ENCODE measurements around the gene CNOT1. TPM values are rescaled to one million over a fixed set of nuclear protein-coding genes. Genes with fewer than 3 reads are reported as not detected.

Gene CNOT1
- total RNA-seq, 8 experiments from 2014 or later, result 57.7 to 187 (median 91.9) TPM

- no peak overlapping the region for H3K4me3 ChIP-seq
- H3K27ac ChIP-seq, result no peak overlapping the region
- in situ Hi-C loops (cut with MboI; ENCODE audit: low pct_unique_long_range_greater_than_20kb in 2 of 9, low sequenced_read_pairs in 9 of 9, unreplicated experiment in 9 of 9), result no loop called here
- H3K4me1 ChIP-seq (replicated peaks in 1 of 2), result peaks cover 7% of the 10 kb centered on the region in 2 donors
- no peak for ATAC-seq (replicated peaks in 6 of 8)
Observed at GRCh38 chr16:58519707-58520106, 109.9 kb downstream of the CNOT1 start.

DNA sequence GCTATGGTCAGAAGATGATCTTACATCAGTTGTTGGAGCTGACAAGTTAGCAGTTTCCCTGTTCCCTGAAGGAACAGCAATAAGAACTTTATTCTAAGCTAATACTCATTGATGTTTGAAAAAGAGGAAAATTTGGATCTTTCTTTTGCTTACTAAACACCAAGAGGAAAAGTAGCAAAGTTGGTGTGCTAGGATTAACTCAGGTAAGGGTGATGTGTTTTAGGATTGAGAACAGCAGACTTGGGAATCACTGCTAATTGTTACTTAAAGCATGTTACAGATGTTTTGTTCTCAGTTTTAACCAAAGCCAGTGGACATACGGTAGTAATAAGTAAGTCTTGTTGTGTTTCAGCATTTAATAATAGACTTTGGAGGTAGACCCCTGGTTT lies 110.7 kb downstream of the CNOT1 start:
- H3K4me1 ChIP-seq (replicated peaks in 1 of 2), result peaks cover 10 to 14% of the 10 kb centered on the region in 2 donors
- no peak for ATAC-seq (replicated peaks in 6 of 8)
- no peak overlapping the region for H3K4me3 ChIP-seq
- no peak overlapping the region for H3K27ac ChIP-seq
- in situ Hi-C loops (cut with MboI; ENCODE audit: low pct_unique_long_range_greater_than_20kb in 2 of 9, low sequenced_read_pairs in 9 of 9, unreplicated experiment in 9 of 9), result no loop called here
- WGBS, 10 experiments, result 0 to 100% (median 94%) methylated on average over 1 of the region's 1 CpG; no CpG with 5 or more reads in 2 of the 10 experiments

GRCh38 chr16:58518083-58518979 lies 111.3 kb downstream of the CNOT1 start:
- no peak overlapping the region for H3K27ac ChIP-seq
- H3K4me3 ChIP-seq, result no peak overlapping the region
- 58 to 100% (median 83%) methylated on average over 2 to 8 of the region's 8 CpGs; no CpG with 5 or more reads in 1 of the 10 experiments for WGBS, 10 experiments
- ATAC-seq (replicated peaks in 6 of 8), result no peak
- H3K4me1 ChIP-seq (replicated peaks in 1 of 2), result peaks cover 10 to 14% of the 10 kb centered on the region in 2 donors
- in situ Hi-C loops (cut with MboI; ENCODE audit: low pct_unique_long_range_greater_than_20kb in 2 of 9, low sequenced_read_pairs in 9 of 9, unreplicated experiment in 9 of 9), result no loop called here

DNA sequence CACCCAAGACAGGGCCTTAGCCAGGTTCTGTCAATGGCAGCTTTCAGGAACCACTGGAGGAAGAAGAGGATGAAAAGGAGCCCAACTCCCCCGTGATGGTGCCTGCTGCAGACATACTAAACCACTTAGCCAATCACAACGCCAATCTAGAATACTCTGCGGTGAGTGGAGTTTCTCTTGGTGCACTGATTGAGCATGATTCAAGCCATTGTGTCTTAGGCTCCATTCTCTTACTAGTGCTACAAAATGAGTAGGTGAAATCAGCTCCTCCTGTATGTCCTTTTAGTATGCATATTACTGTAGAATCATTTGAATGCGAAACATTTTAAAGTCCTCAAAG lies 112.9 kb downstream of the CNOT1 start:
- ATAC-seq (replicated peaks in 6 of 8), result no peak

GRCh38 chr16:58515871-58516767 lies 113.5 kb downstream of the CNOT1 start:
- in situ Hi-C loops (cut with MboI; ENCODE audit: low pct_unique_long_range_greater_than_20kb in 2 of 9, low sequenced_read_pairs in 9 of 9, unreplicated experiment in 9 of 9), result no loop called here
- peak in 3 of 8 experiments; percentile 1 to 29 (median 18) for ATAC-seq (replicated peaks in 6 of 8)
- H3K4me1 ChIP-seq (replicated peaks in 1 of 2), result peaks cover 10 to 14% of the 10 kb centered on the region in 2 donors
- 76 to 100% (median 80%) methylated on average over 2 to 6 of the region's 66 CpGs; no CpG with 5 or more reads in 6 of the 10 experiments for WGBS, 10 experiments
- H3K27ac ChIP-seq, result peak overlapping the region; percentile 74 to 92
- H3K4me3 ChIP-seq, result peak overlapping the region; percentile 70 to 98 (median 76)

More for the DNA sequence above, 112.9 kb downstream of the CNOT1 start:
- no peak overlapping the region for H3K27ac ChIP-seq
- 73 to 100% (median 93%) methylated on average over 1 to 4 of the region's 4 CpGs; no CpG with 5 or more reads in 2 of the 10 experiments for WGBS, 10 experiments
- peaks cover 10 to 14% of the 10 kb centered on the region in 2 donors for H3K4me1 ChIP-seq (replicated peaks in 1 of 2)
- H3K4me3 ChIP-seq, result peak overlapping the region in 1 of 5 donors; percentile 71
- in situ Hi-C loops (cut with MboI; ENCODE audit: low pct_unique_long_range_greater_than_20kb in 2 of 9, low sequenced_read_pairs in 9 of 9, unreplicated experiment in 9 of 9), result no loop called here

GRCh38 chr16:58515125-58515870 lies 114.3 kb downstream of the CNOT1 start, which contains the start of gene SETD6:
TSS of gene SETD6 (plus strand) at chr16:58515517. CDS start at chr16:58515538, 21 bp downstream.
- H3K4me1 ChIP-seq (replicated peaks in 1 of 2), result peaks cover 10 to 14% of the 10 kb centered on the region in 2 donors
- peak within 1 kb of the TSS; percentile 70 to 98 (median 76) for H3K4me3 ChIP-seq
- 0 to 4% (median 1%) methylated on average over 3 to 10 of the region's 80 CpGs; no CpG with 5 or more reads in 4 of the 10 experiments for WGBS, 10 experiments
- peak within 1 kb of the TSS; percentile 74 to 92 for H3K27ac ChIP-seq
- in situ Hi-C loops (cut with MboI; ENCODE audit: low pct_unique_long_range_greater_than_20kb in 2 of 9, low sequenced_read_pairs in 9 of 9, unreplicated experiment in 9 of 9), result no loop called here
- ATAC-seq (replicated peaks in 6 of 8), result peak; percentile 86 to 93 (median 89)

DNA sequence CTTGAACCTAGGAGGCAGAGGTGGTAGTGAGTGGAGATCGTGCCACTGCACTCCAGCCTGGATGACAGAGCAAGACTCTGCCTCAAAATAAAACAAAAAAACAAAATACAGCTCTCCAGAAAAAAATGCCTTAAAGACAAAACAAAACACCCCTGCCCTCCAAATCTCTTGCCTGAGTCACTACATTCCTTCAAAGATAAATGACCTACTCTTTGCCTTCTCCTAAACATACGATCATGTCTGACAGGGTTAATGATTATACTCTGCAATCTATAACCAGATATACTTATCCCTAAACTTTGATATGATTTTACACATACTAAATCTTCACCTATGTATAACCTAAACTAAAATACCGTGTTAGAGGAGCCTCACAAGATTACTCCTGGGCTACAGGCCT lies 115.8 kb downstream of the CNOT1 start:
- Histone ChIP-seq H3K4me3 (no peak overlapping the region), H3K4me1 (replicated peaks in 1 of 2) (peaks cover 10 to 14% of the 10 kb centered on the region in 2 donors), H3K27ac (no peak overlapping the region)
- in situ Hi-C loops (cut with MboI; ENCODE audit: low pct_unique_long_range_greater_than_20kb in 2 of 9, low sequenced_read_pairs in 9 of 9, unreplicated experiment in 9 of 9), result no loop called here
- ATAC-seq (replicated peaks in 6 of 8), result no peak
- 65 to 100% (median 90%) methylated on average over 1 to 3 of the region's 3 CpGs; no CpG with 5 or more reads in 2 of the 10 experiments for WGBS, 10 experiments

GRCh38 chr16:58511933-58512815 lies 117.5 kb downstream of the CNOT1 start:
- in situ Hi-C loops (cut with MboI; ENCODE audit: low pct_unique_long_range_greater_than_20kb in 2 of 9, low sequenced_read_pairs in 9 of 9, unreplicated experiment in 9 of 9), result no loop called here
- H3K27ac ChIP-seq, result peak overlapping the region in 1 of 2 donors; percentile 15
- H3K4me3 ChIP-seq, result no peak overlapping the region
- 20 to 73% (median 46%) methylated on average over 1 to 4 of the region's 17 CpGs; no CpG with 5 or more reads in 4 of the 10 experiments for whole genome bisulfite sequencing, 10 experiments
- ATAC-seq (replicated peaks in 6 of 8), result peak in 7 of 8 experiments; percentile 6 to 37 (median 9)
- H3K4me1 ChIP-seq (replicated peaks in 1 of 2), result peaks cover 10 to 14% of the 10 kb centered on the region in 2 donors

GRCh38 chr16:58510776-58511628 lies 118.6 kb downstream of the CNOT1 start:
- Histone ChIP-seq H3K4me3 (no peak overlapping the region), H3K4me1 (replicated peaks in 1 of 2) (peaks cover 3 to 8% of the 10 kb centered on the region in 2 donors), H3K27ac (peak overlapping the region in 1 of 2 donors; percentile 18)
- WGBS, 10 experiments, result 85 to 100% (median 92%) methylated on average over 2 to 19 of the region's 30 CpGs; no CpG with 5 or more reads in 3 of the 10 experiments
- in situ Hi-C loops (cut with MboI; ENCODE audit: low pct_unique_long_range_greater_than_20kb in 2 of 9, low sequenced_read_pairs in 9 of 9, unreplicated experiment in 9 of 9), result no loop called here
- ATAC-seq (replicated peaks in 6 of 8), result no peak

GRCh38 chr16:58510097-58510775 lies 119.4 kb downstream of the CNOT1 start:
- no peak for ATAC-seq (replicated peaks in 6 of 8)
- Histone ChIP-seq H3K27ac (peak overlapping the region in 1 of 2 donors; percentile 18), H3K4me3 (no peak overlapping the region), H3K4me1 (replicated peaks in 1 of 2) (peaks cover 3 to 8% of the 10 kb centered on the region in 2 donors)
- WGBS, 10 experiments, result 40 to 100% (median 84%) methylated on average over 1 to 11 of the region's 18 CpGs; no CpG with 5 or more reads in 4 of the 10 experiments
- in situ Hi-C loops (cut with MboI; ENCODE audit: low pct_unique_long_range_greater_than_20kb in 2 of 9, low sequenced_read_pairs in 9 of 9, unreplicated experiment in 9 of 9), result no loop called here
